ENCODE measurements around the gene NOP10. TPM values are rescaled to one million over a fixed set of nuclear protein-coding genes. Genes with fewer than 3 reads are reported as not detected.
"Not testable (repeated sequence)": the region's sequence is repeated elsewhere in the genome, so short reads cannot be mapped to it uniquely, and the experiment has no call there.

NOP10 gene
- 100 to 1,000 TPM in 3 of 4 donors, 10 to 100 TPM in 1; 62.6 to 164 (median 142) TPM for total RNA-seq

GRCh38 chr15:34342737-34343575 lies at the start of gene NOP10, which contains the start of gene NUTM1:
Gene NOP10 (minus strand): TSS chr15:34343136. CDS start chr15:34343073, 63 bp downstream.
Gene NUTM1 (plus strand): TSS chr15:34343315. CDS start chr15:34343697, 382 bp downstream.
- Histone ChIP-seq H3K36me3 (peaks cover 0 to 11% of the 10 kb centered on the region in 2 donors), H3K27me3 (no peaks in the 10 kb centered on the region), H3K4me3 (replicated peaks in 1 of 3) (peak within 1 kb of the TSS; percentile 46 to 89 (median 53)), H3K9me3 (no peaks in the 10 kb centered on the region), H3K27ac (peak within 1 kb of the TSS; percentile 76 to 83 (median 80)), H3K4me1 (peaks cover 6 to 18% of the 10 kb centered on the region in 2 donors)
- WGBS, 2 donors, result 1 to 2% methylated on average over 38 of the region's 38 CpGs
- TF ChIP-seq POLR2A (IDR thresholded peaks at IDR 0.05), result peak in 1 of 2 donors; percentile 83
- TF ChIP-seq CTCF (IDR thresholded peaks at IDR 0.05), result peak; percentile 91 to 97 (median 96)
- peak; percentile 89 to 92 for DNase-seq
- intact Hi-C loops (cut with DNase I), result loop anchor here (10.0 kb wide), 1 partner anchor 108 kb away; no protein-coding TSS in a partner anchor

DNA sequence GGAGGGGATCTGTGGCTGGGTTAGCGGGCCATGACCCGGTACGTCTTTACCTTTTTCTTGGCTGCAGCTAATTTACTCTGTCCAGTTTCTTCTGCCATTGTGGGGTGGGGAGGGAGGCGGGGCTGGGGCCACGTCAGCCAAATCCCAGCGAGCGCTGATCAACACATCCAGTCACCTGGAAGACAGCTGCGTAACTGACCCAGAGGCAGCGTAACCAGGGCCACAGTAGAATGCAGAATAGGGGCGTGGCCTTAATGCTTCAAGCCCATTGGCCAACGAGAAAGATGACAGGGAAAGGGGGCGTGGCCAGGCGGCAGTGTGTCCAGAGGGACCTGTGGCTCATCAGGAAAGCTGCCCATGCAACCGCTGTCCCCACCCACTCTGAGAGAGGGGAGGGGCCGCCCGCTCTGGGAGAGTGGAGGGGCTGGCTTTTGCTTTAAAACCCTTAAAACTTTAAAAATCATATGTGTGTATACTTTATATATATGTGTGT lies 46.7 kb upstream of the NOP10 start:
- no CpG with 5 or more reads among the region's 16 CpGs for WGBS, 2 donors
- H3K36me3 ChIP-seq; H3K27ac ChIP-seq; H3K9me3 ChIP-seq; H3K4me3 ChIP-seq (replicated peaks in 1 of 3); intact Hi-C loops (cut with DNase I); DNase-seq; H3K27me3 ChIP-seq; H3K4me1 ChIP-seq: not testable (repeated sequence)

- H3K27me3 ChIP-seq; H3K36me3 ChIP-seq; H3K4me1 ChIP-seq; DNase-seq; intact Hi-C loops (cut with DNase I); H3K27ac ChIP-seq; H3K9me3 ChIP-seq; H3K4me3 ChIP-seq (replicated peaks in 1 of 3): not testable (repeated sequence)
- no CpG with 5 or more reads among the region's 19 CpGs for WGBS, 2 donors
These were observed 39.0 kb upstream of the NOP10 start for GRCh38 chr15:34381829-34382521.

DNA sequence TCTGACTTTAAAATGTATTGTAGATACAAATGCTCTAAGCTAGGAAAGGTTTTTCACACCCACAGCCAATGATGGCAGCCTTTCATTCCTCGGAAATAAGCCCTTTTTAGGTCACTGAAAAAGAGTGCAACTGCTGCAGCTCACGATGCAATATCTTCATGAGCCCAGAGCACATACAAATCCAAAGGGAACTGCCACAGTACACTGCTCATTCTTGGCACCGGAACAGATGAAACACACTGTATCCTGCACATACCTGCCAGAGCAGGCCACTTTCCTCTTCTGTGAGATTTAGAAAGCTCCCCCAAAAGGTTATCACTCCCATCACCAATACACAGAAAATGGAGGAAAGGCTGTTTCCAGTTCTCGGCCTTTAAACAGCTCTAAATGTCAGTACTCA lies 37.6 kb upstream of the NOP10 start:
- H3K27me3 ChIP-seq; H3K4me1 ChIP-seq; H3K36me3 ChIP-seq; intact Hi-C loops (cut with DNase I); DNase-seq; H3K9me3 ChIP-seq; H3K27ac ChIP-seq; H3K4me3 ChIP-seq (replicated peaks in 1 of 3): not testable (repeated sequence)
- 94 to 96% methylated on average over 4 of the region's 4 CpGs for WGBS, 2 donors

DNA sequence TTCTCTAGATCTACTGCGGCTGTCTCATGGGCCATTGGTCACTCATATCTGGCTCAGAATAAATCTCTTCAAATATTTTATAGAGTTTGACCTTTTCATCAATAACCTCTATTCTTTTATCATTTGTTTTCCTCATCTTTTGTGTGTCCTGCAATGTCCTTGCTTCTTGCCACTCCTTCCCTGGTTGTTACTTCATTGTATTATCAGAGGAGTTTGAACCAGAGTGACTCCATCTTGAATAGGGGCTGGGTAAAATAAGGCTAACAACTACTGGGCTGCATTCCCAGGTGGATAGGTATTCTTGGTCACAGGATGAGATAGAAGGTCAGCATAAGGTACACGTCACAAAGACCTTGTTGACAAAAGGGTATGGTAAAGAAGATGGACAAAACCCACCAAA lies 33.9 kb upstream of the NOP10 start:
- no peak overlapping the region for H3K27ac ChIP-seq
- no peaks in the 10 kb centered on the region for H3K4me1 ChIP-seq
- H3K36me3 ChIP-seq, result no peaks in the 10 kb centered on the region
- no peaks in the 10 kb centered on the region for H3K9me3 ChIP-seq
- H3K27me3 ChIP-seq, result no peaks in the 10 kb centered on the region
- TF ChIP-seq CTCF (IDR thresholded peaks at IDR 0.05) (no peak), POLR2A (IDR thresholded peaks at IDR 0.05) (no peak)
- DNase-seq, result no peak
- WGBS, 2 donors, result 94 to 99% methylated on average over 2 of the region's 2 CpGs
- intact Hi-C loops (cut with DNase I), result no loop called here
- H3K4me3 ChIP-seq (replicated peaks in 1 of 3), result no peak overlapping the region

DNA sequence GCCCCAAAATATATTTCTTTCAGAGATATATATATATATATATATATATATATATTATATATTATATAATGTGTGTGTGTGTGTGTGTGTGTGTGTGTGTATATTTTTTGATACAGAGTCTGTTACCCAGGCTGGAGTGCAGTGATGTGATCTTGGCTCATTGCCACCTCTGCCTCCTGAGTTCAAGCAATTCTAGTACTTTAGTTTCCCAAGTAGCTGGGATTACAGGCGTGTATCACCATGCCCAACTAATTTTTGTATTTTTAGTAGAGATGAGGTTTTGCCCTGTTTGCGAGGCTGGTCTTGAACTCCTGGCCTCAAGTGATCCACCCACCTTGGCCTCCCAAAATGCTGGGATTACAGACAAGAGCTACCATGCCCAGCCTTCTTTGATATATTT lies 32.6 kb upstream of the NOP10 start:
- H3K27ac ChIP-seq; H3K36me3 ChIP-seq; DNase-seq; H3K27me3 ChIP-seq; intact Hi-C loops (cut with DNase I); H3K4me3 ChIP-seq (replicated peaks in 1 of 3); H3K9me3 ChIP-seq; H3K4me1 ChIP-seq: not testable (repeated sequence)
- WGBS, 2 donors, result 78 to 83% methylated on average over 2 of the region's 2 CpGs

- intact Hi-C loops (cut with DNase I), result no loop called here
- no peaks in the 10 kb centered on the region for H3K9me3 ChIP-seq
- TF ChIP-seq CTCF (IDR thresholded peaks at IDR 0.05) (no peak), POLR2A (IDR thresholded peaks at IDR 0.05) (no peak)
- no peaks in the 10 kb centered on the region for H3K4me1 ChIP-seq
- 74 to 96% methylated on average over 2 of the region's 2 CpGs for WGBS, 2 donors
- H3K27me3 ChIP-seq, result no peaks in the 10 kb centered on the region
- DNase-seq, result no peak
- no peak overlapping the region for H3K4me3 ChIP-seq (replicated peaks in 1 of 3)
- no peaks in the 10 kb centered on the region for H3K36me3 ChIP-seq
- no peak overlapping the region for H3K27ac ChIP-seq
These were observed 31.9 kb upstream of the NOP10 start for GRCh38 chr15:34374816-34375215.
